Eye (tissue), 1 donor: ENCODE results near the gene DEK.

ENCODE experiments used
- DNase-seq: peaks from one replicate; pipeline ENCODE4 v3.0.0-alpha.2; 2015

Gene DEK

DNA sequence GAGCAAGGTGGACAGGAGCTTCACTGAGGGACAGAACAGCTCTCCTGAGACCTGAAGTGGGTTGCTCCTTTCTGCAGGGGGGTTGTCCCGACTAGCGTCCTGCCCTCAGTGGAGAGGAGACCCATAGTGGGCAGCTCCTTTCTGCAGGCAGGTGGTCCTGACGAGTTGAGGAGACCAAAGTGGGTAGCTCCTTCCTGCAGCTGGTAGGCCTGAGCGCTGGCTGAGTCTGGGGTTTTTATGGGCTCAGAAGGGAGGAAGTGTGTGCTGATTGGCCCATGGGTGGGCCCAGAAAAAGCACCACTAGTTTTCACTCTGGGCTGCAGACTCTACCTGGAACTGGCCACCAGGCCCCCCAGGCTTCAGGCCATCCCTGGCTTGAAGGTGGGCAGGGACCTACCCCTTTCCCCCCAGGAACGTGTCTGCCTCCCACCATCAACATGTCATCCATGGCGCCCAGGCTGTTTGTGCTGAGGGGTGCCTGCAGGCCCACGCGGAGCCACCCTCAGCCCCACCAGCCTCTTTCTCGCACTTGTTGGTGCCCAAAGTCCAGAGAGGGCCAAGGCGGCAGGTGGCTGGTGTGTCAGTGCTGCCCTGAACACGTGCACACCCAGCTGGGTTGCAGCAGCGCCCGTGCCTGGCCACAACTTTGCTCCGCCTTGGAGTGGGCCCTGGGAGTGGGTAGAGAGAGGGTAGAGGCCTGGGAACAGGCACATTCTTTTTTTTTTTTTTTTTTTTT is 1.6 kb upstream of the DEK start:
- no peak for DNase-seq

DNA sequence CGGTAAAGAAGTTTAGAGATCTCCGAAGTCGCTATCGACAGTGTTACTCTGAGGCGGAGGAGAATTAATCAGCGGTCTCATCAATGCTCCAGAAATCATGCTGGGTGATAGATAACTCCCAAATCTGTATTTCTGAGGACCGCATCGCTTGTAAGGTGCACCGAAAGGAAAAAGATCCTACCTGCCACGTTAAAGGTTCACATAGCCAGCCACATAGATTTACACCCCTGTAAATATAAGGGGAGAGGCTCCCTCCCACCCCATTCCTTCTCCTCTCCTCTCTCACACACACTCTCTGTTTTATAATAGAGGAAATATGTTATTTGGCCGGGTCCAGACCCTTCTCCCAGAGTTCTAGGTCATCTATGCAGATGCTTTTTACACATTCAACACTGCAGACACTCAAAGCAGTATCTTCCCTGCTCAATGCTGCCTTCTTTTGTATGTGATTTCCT is 620 bp upstream of the DEK start:
- DNase-seq = no peak

DNA sequence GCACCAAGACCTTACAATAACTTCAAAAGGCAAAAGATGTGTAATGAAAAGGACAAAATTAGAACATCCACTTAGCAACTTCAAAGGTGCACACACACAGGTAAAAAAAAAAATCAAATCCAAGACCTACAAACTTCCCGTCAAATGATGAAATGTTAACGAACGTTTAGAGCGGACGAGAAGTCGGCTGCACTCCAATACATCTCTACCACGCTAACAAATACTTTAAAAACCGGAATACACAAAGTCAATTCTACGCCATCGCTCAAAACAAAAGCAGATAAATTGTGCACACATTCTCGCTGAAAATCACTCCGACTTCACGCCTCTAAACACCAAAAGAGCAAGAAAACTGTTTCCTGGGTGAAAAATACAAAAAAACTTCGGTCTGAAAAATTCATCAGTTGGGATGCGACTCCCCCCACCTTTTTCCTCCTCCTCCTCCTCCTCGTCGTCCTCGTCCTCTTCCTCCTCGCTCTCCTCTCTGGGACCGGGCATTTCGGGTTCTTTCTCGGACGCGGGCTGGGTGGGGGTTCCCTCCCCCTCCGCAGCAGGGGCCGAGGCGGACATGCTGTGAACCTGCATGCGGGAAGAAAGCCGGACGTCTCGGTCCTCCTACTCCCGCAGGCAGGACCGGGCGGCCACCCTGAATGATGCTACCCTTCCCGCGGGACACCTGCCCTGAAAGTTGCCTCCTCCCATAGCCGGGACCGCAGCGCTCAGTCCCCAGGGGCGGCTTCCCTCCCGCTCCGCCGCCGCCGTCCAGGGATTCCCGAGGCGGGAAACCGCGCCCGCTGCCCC is 712 bp downstream of the DEK start:
- peak; percentile 75 for DNase-seq

DNA sequence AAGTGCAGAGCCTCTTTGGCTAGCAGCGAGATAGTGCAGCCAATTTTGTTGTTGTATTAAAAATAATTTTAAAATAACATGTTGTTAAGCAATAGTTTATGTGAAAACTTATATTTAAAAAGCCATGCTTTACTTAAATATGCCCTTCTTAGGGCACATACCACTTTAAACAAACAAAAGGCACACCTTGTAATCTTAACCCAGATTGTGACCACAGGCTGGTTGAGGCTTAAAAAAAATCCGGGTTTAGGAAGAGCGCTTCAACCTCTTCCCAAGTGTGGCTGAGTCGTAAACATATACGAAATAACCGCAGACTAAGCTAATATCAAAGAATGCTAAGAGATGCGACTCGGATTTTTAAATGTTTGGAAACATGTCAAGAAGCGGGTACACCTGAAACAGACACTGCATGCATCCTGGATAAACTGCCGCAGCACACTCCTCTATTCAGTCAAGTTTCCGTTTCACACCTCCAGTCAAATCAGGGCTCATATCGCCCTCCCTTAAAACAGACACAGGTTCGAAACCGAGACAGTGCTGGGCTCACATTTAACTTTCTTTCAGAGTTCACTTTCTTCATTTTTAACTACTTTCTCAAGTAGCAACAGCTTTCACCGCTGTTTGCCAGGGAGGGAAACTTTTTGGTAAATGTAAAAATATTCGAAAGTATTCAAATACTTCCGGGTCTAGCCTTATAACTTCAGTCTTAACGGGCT is 1.5 kb downstream of the DEK start:
- DNase-seq = no peak

DNA sequence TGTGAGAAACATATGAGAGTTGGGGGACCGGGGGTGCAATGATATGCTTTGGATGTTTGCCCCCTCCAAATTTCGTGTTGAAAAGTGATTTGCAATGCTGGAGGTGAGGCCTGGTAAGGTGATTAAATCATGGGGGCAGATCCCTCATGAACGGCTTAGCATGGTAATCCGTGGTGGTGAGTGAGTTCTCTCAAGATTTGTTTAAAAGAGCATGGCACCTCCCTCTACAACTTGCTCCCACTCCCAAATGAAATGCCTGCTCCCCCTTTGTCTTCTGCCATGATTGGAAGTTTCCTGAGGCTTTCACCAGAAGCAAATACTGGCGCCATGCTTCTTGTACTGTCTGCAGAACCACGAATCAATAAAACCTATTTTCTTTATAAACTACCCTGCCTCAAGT is 2.5 kb downstream of the DEK start:
- DNase-seq = no peak

DNA sequence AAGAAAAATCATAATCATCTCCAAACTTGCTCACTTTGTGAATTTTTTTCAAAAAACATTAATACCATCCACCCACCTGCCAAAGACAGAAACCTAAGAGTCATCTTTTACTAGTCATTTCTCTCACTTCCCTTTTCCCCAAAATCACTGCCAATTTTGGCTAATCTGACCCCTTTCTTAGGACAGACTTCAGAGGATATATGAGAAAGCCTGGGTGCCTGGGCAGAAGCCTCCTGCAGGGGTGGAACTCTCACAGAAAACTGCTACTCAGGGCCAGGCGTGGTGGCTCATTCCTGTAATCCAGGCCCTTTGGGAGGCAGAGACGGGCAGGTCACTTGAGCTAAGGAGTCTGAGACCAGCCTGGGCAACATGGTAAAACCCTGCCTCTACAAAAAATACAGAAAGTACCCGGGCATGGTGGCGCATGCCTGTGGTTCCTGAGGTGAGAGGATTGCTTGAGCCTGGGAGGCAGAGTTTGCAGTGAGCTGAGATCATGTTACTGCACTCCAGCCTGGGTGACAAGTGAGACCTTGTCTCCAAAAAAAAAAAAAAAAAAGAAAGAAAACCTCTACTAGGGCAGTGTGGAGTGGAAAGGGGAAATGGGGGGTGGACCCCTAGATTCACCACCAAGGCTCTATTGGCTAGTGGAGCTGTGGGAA is 3.8 kb downstream of the DEK start:
- no peak for DNase-seq

DNA sequence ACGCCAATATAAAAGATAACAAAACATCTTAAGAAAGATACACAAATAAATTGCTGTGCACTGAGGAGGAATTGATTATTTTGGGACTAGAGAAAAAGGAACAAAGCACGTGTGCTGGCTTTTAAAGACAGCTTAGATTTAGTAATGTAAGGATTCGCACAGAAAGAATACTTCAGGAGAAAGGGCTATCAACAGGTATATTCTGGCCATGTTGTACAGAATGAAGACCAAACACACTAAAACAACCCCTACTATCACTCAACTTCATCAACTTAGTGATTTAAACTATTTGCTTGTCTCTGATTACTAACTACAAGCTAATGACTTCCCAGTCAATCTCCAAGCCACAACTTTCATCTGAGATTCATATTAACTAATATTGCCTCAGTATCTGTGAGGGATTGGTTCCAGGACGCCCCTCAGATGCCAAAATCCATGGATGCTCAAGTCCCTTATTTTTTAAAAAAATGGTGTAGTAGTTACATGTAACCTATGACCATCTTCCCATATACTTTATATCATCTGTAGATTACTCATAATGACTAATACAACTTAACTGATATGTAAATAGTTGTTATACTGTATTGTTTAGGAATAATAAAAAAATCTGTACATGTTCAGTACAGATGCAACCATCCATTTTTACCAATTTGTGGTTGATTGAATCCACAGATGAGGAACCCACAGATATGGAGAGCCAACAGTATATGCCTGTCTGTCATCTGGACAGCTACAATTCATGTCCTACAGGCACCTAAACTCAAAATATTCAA is 4.5 kb downstream of the DEK start:
- no peak for DNase-seq

DNA sequence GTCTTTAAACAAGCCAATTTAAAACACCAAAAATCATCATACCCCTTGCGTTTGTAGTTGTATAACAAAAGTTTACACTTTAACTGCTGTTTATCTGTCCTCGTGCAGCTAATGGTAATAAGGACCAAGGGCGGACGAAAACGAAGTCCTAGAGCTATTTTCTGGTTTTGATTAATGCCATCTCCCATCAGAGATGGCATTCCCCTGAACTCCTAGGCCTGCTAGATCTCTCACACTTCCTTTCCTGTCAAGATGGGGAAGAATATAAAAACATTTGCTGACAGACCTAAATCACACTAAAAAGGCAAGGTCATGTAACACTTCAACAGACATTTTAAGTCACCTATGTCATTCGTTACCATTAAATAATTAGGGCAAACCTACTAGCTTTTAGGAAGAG is 9.5 kb downstream of the DEK start:
- DNase-seq = no peak

DNA sequence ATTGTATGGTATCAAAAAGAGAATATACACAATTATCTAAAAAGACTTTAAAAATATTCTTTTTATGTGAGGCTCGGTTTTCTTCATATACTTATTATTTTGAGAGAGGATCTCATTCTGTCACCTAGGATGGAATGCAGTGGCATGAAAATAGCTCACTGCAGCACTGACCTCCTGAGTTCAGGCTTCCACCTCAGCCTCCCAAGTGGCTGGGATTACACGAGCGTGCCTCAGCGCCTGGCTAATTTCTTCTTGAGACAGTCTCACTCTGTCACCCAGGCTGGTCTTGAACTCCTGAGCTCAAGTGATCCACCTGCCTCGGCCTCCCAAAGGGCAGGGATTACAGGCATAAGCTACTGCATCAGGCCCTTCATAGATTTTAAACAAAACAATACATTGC is 10.7 kb downstream of the DEK start:
- no peak for DNase-seq

DNA sequence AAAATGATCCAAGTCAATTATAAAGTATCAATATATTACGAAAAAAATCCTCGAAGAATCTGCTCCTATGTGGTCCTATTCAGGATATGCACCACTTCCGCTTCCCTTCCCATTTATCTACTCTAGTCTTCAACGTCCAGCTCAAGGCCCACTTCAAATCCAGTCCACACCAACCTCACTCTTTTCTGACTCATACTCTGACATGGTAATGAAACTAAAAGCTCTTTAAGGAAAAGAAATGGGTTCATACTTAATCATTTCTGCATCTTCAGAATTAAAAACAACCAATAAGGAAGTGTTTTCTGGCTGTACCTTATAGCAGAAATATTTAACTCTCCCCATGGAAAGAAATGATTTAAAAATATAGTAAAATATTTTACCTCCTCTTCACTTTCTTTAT is 15.1 kb downstream of the DEK start:
- DNase-seq = no peak

DNA sequence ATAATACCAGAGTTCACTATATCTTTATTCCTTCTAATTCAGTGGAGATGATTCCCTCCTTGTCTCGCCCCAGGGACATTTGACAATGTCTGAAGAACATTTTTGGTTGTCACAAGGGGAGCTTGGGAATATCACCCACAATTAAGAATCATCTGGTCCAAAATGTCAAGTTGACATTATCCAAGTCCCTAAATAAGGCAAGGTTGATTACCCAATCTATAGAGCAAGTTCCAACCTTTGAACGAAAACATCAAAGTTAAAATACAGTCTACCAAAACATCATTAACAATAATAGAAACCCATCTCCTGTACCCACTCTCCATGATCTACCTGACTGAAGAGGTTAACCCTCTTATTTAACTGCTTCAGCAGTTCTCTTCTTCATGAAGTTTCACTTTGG is 15.6 kb downstream of the DEK start:
- DNase-seq = no peak

DNA sequence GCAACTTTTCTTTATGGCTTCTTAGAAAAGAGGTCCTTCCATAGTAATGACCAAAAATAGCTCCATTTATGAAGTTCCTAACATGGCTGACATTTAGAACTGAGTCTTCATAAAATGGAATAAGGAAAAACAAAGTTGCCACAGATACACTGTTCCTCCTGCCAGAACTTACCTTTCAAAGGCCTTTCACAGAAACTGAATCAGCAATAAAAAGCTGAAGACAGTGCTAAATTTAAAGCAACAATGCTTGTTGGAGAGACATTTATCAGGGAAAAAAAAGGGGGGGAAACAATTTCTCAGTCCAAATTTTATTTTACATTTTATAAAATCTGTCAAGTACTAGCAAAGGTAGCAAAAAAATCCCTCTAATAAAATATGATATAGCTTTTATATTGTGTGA is 17.3 kb downstream of the DEK start:
- no peak for DNase-seq

DNA sequence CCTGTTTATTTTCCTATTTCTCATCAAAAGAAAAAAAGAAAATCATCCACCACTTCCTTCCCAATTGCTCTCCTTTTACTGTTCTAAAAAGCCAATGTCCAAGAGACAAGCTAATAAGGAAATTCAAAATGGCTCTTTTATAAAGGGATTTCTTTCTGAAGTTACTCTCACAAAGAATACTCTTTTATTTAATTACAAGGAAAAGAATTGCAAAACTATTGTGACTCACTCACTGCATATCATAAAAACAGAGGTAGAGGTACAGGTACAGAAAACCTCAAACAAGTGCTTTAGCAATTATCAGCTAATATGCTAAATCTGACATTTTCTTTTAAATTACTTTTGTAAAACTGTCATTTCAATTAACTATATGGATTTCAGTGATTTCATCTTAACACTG is 18.1 kb downstream of the DEK start:
- no peak for DNase-seq

DNA sequence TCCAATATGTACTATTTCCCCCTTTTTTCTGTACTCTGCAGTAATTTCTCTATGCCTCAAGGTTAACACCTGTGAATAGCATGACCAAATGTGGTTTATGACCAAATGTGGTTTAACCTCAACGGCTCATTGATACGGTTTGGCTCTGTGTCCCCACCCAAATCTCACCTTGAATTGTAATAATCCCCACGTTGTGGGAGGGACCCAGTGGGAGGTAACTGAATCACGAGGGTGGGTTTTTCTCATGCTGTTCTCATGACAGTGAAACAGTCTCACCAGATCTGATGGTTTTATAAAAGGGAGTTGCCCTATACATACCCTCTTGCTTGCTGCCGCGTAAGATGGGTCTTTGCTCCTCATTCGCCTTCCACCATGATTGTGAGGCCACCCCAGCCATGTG is 18.7 kb downstream of the DEK start:
- DNase-seq = no peak

DNA sequence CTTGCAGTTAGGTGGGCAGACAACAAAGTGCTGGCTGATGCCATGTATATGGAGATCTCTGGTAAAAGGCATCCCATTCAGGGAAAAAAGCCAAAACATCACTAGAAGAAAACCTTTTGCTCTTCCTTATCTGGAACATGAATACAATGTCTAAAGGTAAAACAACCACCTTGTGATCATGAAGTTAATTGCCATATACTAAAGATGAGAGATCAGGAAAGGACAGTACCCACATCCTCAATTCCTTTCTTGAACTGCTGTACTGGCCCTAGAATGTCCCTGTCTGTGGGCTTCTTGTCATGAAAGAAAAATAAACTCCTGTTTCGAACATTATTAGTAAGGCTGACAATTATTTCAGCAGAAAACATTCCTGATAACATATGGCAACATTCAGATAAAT is 19.3 kb downstream of the DEK start:
- no peak for DNase-seq

DNA sequence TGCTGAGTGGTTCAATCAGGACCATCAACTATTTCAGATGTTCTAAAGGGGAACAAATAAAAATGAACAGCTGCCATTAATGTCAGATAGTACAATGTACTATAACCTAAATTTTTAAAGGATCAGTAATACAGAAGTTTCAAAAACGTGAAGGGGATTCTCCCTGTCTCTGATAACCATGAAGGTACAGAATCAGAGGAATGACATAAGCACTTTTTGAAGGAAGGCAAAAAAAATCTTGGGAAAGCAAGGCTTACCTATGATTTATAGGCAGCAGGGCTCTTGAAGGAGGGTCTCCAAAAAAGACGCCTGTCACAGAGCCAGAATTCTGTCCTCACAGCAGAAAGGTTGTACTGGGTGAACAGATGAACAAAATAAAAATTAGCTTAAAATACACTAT is 20.1 kb downstream of the DEK start:
- DNase-seq = no peak

DNA sequence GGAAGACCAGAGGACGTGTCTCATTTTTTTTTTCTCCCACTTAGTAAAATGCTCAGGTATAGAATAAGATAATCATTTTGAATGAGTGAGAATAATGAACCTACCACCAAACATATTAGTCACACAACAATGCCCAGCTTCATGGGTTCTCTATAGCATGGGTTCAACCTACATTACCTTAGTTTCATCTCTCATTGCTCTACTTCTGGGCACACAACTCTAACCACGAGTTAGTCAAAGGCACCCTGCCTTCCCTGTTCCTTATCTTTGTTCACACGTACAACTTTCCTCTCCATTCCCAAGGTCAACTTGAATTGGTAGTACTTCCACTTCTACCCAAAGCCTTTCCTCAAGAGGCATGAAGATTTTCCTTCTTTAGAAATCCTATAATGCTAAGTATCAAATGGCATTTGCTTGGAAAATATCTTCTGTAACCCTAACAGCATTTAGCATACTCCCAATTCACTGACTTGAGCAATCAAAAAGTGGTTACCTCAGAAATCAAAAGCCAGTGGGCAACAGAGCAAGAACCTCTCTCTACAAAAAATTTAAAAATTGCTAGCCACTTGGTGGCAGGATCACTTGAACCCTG is 20.9 kb downstream of the DEK start:
- DNase-seq = no peak

DNA sequence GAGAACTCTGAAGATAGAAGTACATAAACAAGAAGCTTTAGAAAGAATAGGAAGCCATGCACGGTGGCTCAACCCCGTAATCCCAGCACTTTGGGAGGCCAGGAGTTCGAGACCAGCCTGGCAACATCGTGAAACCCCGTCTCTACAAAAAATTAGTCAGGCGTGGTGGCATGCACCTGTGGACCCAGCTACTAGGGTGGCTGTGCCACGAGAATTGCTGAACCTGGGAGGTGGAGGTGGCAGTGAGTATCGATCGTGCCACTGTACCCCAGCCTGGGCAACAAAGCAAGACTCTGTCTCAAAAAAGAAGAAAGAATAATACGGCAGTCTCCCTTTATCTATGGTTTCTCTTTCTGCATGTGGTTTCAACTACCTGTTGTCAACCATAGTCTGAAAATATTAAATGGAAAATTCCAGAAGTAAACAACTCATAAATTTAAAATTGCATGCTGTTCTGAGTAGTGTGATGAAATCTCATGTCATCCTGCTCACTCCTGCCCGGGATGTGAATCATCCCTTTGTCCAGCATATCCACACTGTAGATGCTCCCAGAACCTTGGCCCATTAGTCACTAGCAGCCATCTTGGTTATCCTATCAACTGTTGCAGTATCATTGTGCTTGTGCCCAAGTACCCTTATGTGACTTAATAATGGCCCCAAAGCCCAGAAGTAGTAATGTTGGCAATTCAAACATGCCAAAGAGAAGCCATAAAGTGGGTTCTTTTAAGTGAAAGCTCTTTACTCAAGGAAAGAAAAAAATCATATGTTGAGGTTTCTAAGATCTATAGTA is 22.1 kb downstream of the DEK start:
- DNase-seq = no peak

DNA sequence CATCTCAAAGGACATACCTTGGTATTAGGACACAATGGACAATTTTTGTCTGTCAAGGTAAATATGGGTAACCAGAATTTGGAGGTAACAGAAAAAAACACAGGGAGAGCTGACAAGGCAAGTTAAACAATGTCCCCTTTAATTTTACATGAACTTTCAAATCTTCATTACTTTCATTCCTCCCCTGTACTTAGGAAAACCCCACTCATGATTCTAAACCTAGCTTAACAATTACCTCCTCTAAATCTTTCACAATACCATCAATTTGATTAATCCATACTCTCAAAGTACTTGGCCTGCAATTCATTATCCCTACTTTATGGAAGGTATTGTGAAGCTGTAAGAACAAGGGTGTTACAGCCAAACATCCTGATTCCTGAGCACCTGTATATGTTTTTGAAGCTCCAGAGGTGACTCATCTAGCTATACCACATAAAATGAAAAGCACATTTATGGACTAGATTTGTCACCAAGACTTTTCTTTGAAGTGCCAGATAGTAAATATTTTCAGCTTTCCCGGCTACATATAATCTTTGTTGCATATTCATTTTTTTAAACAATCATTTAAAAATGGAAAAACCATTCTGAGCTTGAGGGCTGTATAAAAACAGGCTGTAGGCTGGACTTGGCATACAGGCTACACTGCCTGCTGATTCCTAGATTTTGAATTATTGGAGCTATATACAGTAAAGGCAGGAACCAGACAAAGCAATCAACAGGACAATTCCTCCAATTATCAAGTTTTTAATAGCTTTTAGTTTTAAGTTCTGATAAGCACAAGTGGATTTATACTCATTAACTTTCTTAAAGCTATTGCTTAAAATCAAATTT is 22.9 kb downstream of the DEK start:
- no peak for DNase-seq

DNA sequence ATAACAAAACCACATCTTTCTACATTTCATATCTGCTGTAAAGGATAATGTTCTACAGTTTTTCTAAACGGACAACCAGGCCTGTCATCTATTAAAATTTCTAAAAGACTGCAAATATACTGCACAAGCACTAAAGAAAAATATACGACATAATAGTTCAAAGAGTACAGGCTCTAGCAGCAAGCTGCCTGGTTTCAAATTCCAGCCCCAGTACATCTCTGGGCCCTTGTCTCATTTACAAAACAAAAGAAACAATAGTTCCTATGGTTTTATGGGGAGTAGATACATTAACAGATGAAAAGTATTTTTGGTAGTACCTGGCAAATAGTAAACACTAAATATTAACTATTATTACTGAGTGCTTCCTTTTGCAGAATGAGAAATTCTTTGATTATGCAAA is 24.1 kb downstream of the DEK start:
- no peak for DNase-seq
